GM23338 (cell line): ENCODE data around the gene TRMT61A. TPM values are rescaled to one million over a fixed set of nuclear protein-coding genes. Genes with fewer than 3 reads are reported as not detected.

Source experiments
- ATAC-seq: fragments of 200-7000 bp; cut with Tn5 transposase; 3 replicates; pipeline ENCODE4 v1.9.1; 2020
- DNase-seq: peaks from one replicate; pipeline ENCODE4 v3.0.0-alpha.2; 2015; ENCODE audit warnings: low spot score
- H2AFZ ChIP-seq: fragments of 200-600 bp; sonication (generic); 2 replicates; pipeline ENCODE4 v1.8.0; 2016; ENCODE audit warnings: antibody characterized with exemption, mild to moderate bottlenecking, moderate library complexity
- H3F3A ChIP-seq: fragments of 200-600 bp; sonication (generic); replicated peaks from 2 replicates; pipeline ENCODE4 v1.8.0; 2017; ENCODE audit warnings: antibody characterized with exemption, mixed run types, low read depth
- H3K27ac ChIP-seq: fragments of 200-600 bp; sonication (generic); 2 replicates; pipeline ENCODE4 v1.6.1; 2016; ENCODE audit warnings: low read depth
- H3K27me3 ChIP-seq: fragments of 200-600 bp; sonication (generic); 2 replicates; pipeline ENCODE4 v1.8.0; 2016; ENCODE audit warnings: mild to moderate bottlenecking, mixed run types, moderate library complexity; ENCODE audit not compliant: insufficient read depth
- H3K36me3 ChIP-seq: fragments of 200-600 bp; sonication (generic); 2 replicates; pipeline ENCODE4 v1.8.0; 2016; ENCODE audit warnings: mild to moderate bottlenecking; ENCODE audit not compliant: insufficient read depth
- H3K4me1 ChIP-seq: fragments of 200-600 bp; sonication (generic); 2 replicates; pipeline ENCODE4 v1.8.0; 2016; ENCODE audit warnings: mild to moderate bottlenecking, moderate library complexity; ENCODE audit not compliant: insufficient read depth
- H3K4me2 ChIP-seq: fragments of 200-600 bp; sonication (generic); 2 replicates; pipeline ENCODE4 v1.7.1; 2017; ENCODE audit warnings: mixed run types
- H3K4me3 ChIP-seq: fragments of 200-600 bp; sonication (generic); 2 replicates; pipeline ENCODE4 v1.6.1; 2016; ENCODE audit warnings: mixed run types
- H3K79me2 ChIP-seq: fragments of 200-600 bp; sonication (generic); replicated peaks from 2 replicates; pipeline ENCODE4 v1.8.0; 2017; ENCODE audit warnings: mild to moderate bottlenecking; ENCODE audit not compliant: insufficient read depth
- H3K9me2 ChIP-seq: fragments of 200-600 bp; sonication (generic); 2 replicates; pipeline ENCODE4 v1.8.0; 2017; ENCODE audit not compliant: insufficient read depth
- H4K20me1 ChIP-seq: fragments of 200-600 bp; sonication (generic); replicated peaks from 2 replicates; pipeline ENCODE4 v1.8.0; 2017; ENCODE audit warnings: mild to moderate bottlenecking; ENCODE audit not compliant: insufficient read depth
- H3K27ac Mint-ChIP-seq: 2 replicates; pipeline ENCODE4 v1.8.0; 2020; ENCODE audit warnings: inconsistent platforms, mild to moderate bottlenecking, moderate library complexity, mixed read lengths
- H3K27me3 Mint-ChIP-seq: 3 replicates; pipeline ENCODE4 v1.8.0; 2022; ENCODE audit warnings: low read depth, mild to moderate bottlenecking, moderate library complexity, mixed read lengths, inconsistent platforms; ENCODE audit not compliant: insufficient read depth, poor library complexity
- H3K36me3 Mint-ChIP-seq: 3 replicates; pipeline ENCODE4 v1.8.0; 2021; ENCODE audit warnings: low read depth, mild to moderate bottlenecking, inconsistent platforms, moderate library complexity, mixed read lengths
- H3K4me1 Mint-ChIP-seq: 3 replicates; pipeline ENCODE4 v1.8.0; 2020; ENCODE audit warnings: mild to moderate bottlenecking, inconsistent platforms, mixed read lengths
- H3K4me3 Mint-ChIP-seq: 3 replicates; pipeline ENCODE4 v1.8.0; 2021; ENCODE audit warnings: moderate library complexity, mild to moderate bottlenecking, inconsistent platforms, mixed read lengths
- H3K9me3 Mint-ChIP-seq: 3 replicates; pipeline ENCODE4 v1.8.0; 2020; ENCODE audit warnings: moderate library complexity, mild to moderate bottlenecking, inconsistent platforms, mixed read lengths
- EZH2phosphoT487 ChIP-seq: fragments of 200-600 bp; sonication (generic); IDR thresholded peaks from one replicate; pipeline ENCODE4 v1.8.1; 2018; ENCODE audit warnings: antibody characterized with exemption; ENCODE audit not compliant: unreplicated experiment
- ZNF114 ChIP-seq: fragments of 250-450 bp; sonication (Bioruptor Pico); IDR thresholded peaks from 2 replicates; pipeline ENCODE4 v1.5.0; 2020; ENCODE audit warnings: mild to moderate bottlenecking, moderate library complexity
- ZNF331 ChIP-seq: fragments of 250-450 bp; sonication (Bioruptor Pico); IDR thresholded peaks from 2 replicates; pipeline ENCODE4 v1.5.0; 2020; ENCODE audit warnings: low read depth, mild to moderate bottlenecking, moderate library complexity
- ZNF462 ChIP-seq: fragments of 250-450 bp; sonication (Bioruptor Pico); IDR thresholded peaks from 2 replicates; pipeline ENCODE4 v1.5.0; 2020; ENCODE audit warnings: mild to moderate bottlenecking, moderate library complexity
- polyA plus RNA-seq: library from polyadenylated mRNA; unstranded; fragments of >200 nt; fragmentation: Nextera tagmentation; extraction: Ambion mirVana; gene quantifications from 2 replicates; pipeline ENCODE4 v1.2.1, GENCODE V29; 2016
- total RNA-seq: library from RNA; depleted of rRNA; stranded (reverse); fragments of >200 nt; shearing (Covaris generic); gene quantifications from 2 replicates; pipeline ENCODE4 v1.2.3, GENCODE V29; 2014

The TRMT61A gene
- total and polyA plus RNA-seq, 2 experiments from 2014 or later = 13.4 to 28.2 TPM

GRCh38 chr14:103496776-103497175 is 32.2 kb upstream of the TRMT61A start (continued):
- TF ChIP-seq ZNF462 (CRISPR knock-in tag) (no peak), ZNF114 (CRISPR knock-in tag) (no peak), ZNF331 (CRISPR knock-in tag) (no peak), EZH2phosphoT487 (no peak)

- Histone ChIP-seq H3K4me2 (no peak overlapping the region), H3K4me1 (no peaks in the 10 kb centered on the region), H2AFZ (no peak overlapping the region), H3F3A (peaks cover 14% of the 10 kb centered on the region; the same call in 1 of the 2 replicates), H3K4me3 (no peak overlapping the region), H3K79me2 (peaks cover 5% of the 10 kb centered on the region; the same call in 1 of the 2 replicates), H3K36me3 (peaks cover 25% of the 10 kb centered on the region), H4K20me1 (no peaks in the 10 kb centered on the region; the same call in 1 of the 2 replicates), H3K9me2 (no peaks in the 10 kb centered on the region), H3K27me3 (no peaks in the 10 kb centered on the region), H3K27ac (peak overlapping the region; percentile 48; the same call in 1 of the 2 replicates)
- H3K27me3 Mint-ChIP-seq = peaks cover 3% of the 10 kb centered on the region
- no peak for TF ChIP-seq ZNF462 (CRISPR knock-in tag)
- H3K4me3 Mint-ChIP-seq = no peak overlapping the region
- peaks cover 43% of the 10 kb centered on the region for H3K36me3 Mint-ChIP-seq
- H3K4me1 Mint-ChIP-seq = peaks cover 4% of the 10 kb centered on the region; the same call in 2 of the 3 replicates
- DNase-seq = no peak
- ATAC-seq = peak; percentile 14; the same call in 1 of the 3 replicates
- no peaks in the 10 kb centered on the region for H3K9me3 Mint-ChIP-seq
- no peak overlapping the region; the same call in 1 of the 2 replicates for H3K27ac Mint-ChIP-seq
Observed at GRCh38 chr14:103499709-103500108, 29.3 kb upstream of the TRMT61A start.
